ENCODE results near the gene MRAP. TPM values are rescaled to one million over a fixed set of nuclear protein-coding genes. Genes with fewer than 3 reads are reported as not detected.

Gene MRAP
- total and polyA plus RNA-seq, 2 donors = 0.09 TPM; not detected in 1

DNA sequence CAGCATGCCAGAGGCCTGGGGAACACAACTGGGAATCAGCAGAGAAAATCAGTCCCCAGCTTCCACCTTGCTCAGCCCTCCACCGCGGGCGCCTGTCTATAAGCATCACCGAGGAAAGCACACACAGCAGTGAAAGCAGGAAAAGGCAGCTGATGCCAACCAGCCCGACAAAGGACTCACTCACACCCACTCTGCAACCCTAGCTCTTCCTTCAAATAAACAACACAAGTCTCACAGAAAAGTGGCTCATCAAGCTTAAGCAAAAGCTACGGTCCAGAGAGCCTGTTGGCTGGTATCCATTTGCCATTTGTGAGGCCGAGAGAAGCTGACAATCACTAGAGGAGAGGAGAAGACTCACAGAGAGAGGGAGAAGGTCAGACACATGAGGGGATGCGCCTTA is 27.1 kb downstream of the MRAP start:
- H3K27me3 ChIP-seq (ENCODE audit: control insufficient read depth in 2 of 2, insufficient read depth in 1 of 2, low read length in 1 of 2) = no peaks in the 10 kb centered on the region
- no peaks in the 10 kb centered on the region for H3K4me1 ChIP-seq (ENCODE audit: control insufficient read depth in 2 of 2, insufficient read depth in 2 of 2, low read length in 2 of 2)
- 96% methylated on average over 8 of the region's 8 CpGs for WGBS
- no peak overlapping the region for H3K4me3 ChIP-seq (ENCODE audit: low read length in 2 of 2)
- no peaks in the 10 kb centered on the region for H3K9me3 ChIP-seq (ENCODE audit: control insufficient read depth in 2 of 2, insufficient read depth in 1 of 2, low read length in 1 of 2)
- no peak overlapping the region for H3K27ac ChIP-seq (ENCODE audit: low read depth in 1 of 2, low read length in 1 of 2)
- H3K36me3 ChIP-seq (ENCODE audit: control insufficient read depth in 2 of 2, insufficient read depth in 2 of 2, low read length in 1 of 2) = peaks cover 43 to 56% of the 10 kb centered on the region in 2 donors
- no peak for DNase-seq (ENCODE audit: low read depth in 6 of 9, low spot score in 9 of 9)

- Histone ChIP-seq H3K27ac (ENCODE audit: low read depth in 1 of 2, low read length in 1 of 2) (no peak overlapping the region), H3K4me3 (ENCODE audit: low read length in 2 of 2) (no peak overlapping the region), H3K9me3 (ENCODE audit: control insufficient read depth in 2 of 2, insufficient read depth in 1 of 2, low read length in 1 of 2) (no peaks in the 10 kb centered on the region), H3K27me3 (ENCODE audit: control insufficient read depth in 2 of 2, insufficient read depth in 1 of 2, low read length in 1 of 2) (no peaks in the 10 kb centered on the region), H3K36me3 (ENCODE audit: control insufficient read depth in 2 of 2, insufficient read depth in 2 of 2, low read length in 1 of 2) (peaks cover 36 to 48% of the 10 kb centered on the region in 2 donors), H3K4me1 (ENCODE audit: control insufficient read depth in 2 of 2, insufficient read depth in 2 of 2, low read length in 2 of 2) (no peaks in the 10 kb centered on the region)
- WGBS = 97% methylated on average over 3 of the region's 3 CpGs
- DNase-seq (ENCODE audit: low read depth in 6 of 9, low spot score in 9 of 9) = no peak
Measured at GRCh38 chr21:32328595-32328994, 29.9 kb downstream of the MRAP start.

- H3K9me3 ChIP-seq (ENCODE audit: control insufficient read depth in 2 of 2, insufficient read depth in 1 of 2, low read length in 1 of 2) = no peaks in the 10 kb centered on the region
- no peak for DNase-seq (ENCODE audit: low read depth in 6 of 9, low spot score in 9 of 9)
- H3K4me1 ChIP-seq (ENCODE audit: control insufficient read depth in 2 of 2, insufficient read depth in 2 of 2, low read length in 2 of 2) = no peaks in the 10 kb centered on the region
- WGBS = 97% methylated on average over 2 of the region's 2 CpGs
- H3K27me3 ChIP-seq (ENCODE audit: control insufficient read depth in 2 of 2, insufficient read depth in 1 of 2, low read length in 1 of 2) = no peaks in the 10 kb centered on the region
- H3K36me3 ChIP-seq (ENCODE audit: control insufficient read depth in 2 of 2, insufficient read depth in 2 of 2, low read length in 1 of 2) = peaks cover 34 to 46% of the 10 kb centered on the region in 2 donors
- no peak overlapping the region for H3K4me3 ChIP-seq (ENCODE audit: low read length in 2 of 2)
- H3K27ac ChIP-seq (ENCODE audit: low read depth in 1 of 2, low read length in 1 of 2) = no peak overlapping the region
Measured at GRCh38 chr21:32329331-32329730, 30.7 kb downstream of the MRAP start.

DNA sequence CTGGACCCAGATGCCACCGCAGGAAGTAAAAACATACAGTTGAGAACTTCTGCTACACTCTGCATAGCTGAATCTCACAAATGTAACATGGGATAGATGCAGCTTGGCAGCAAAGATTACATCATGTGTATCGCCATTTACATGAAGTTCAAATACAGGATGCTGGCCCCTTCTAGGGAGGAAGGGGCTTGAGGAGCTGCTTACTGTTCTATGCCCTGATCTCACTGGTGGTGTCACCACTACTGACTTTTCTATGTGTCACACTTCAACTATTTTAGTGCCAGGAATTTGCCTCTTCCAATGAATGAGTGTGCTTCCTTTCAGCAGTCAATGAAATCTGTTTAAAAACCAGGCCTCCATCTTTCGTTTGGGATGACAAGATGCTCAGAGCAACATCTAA is 31.1 kb downstream of the MRAP start:
- H3K27ac ChIP-seq (ENCODE audit: low read depth in 1 of 2, low read length in 1 of 2) = no peak overlapping the region
- H3K36me3 ChIP-seq (ENCODE audit: control insufficient read depth in 2 of 2, insufficient read depth in 2 of 2, low read length in 1 of 2) = peaks cover 34 to 42% of the 10 kb centered on the region in 2 donors
- no peak for DNase-seq (ENCODE audit: low read depth in 6 of 9, low spot score in 9 of 9)

GRCh38 chr21:32330784-32331311 is 32.2 kb downstream of the MRAP start:
- Histone ChIP-seq H3K9me3 (ENCODE audit: control insufficient read depth in 2 of 2, insufficient read depth in 1 of 2, low read length in 1 of 2) (no peaks in the 10 kb centered on the region), H3K4me1 (ENCODE audit: control insufficient read depth in 2 of 2, insufficient read depth in 2 of 2, low read length in 2 of 2) (no peaks in the 10 kb centered on the region), H3K27me3 (ENCODE audit: control insufficient read depth in 2 of 2, insufficient read depth in 1 of 2, low read length in 1 of 2) (no peaks in the 10 kb centered on the region), H3K4me3 (ENCODE audit: low read length in 2 of 2) (no peak overlapping the region), H3K27ac (ENCODE audit: low read depth in 1 of 2, low read length in 1 of 2) (no peak overlapping the region), H3K36me3 (ENCODE audit: control insufficient read depth in 2 of 2, insufficient read depth in 2 of 2, low read length in 1 of 2) (peaks cover 36 to 43% of the 10 kb centered on the region in 2 donors)
- DNase-seq (ENCODE audit: low read depth in 6 of 9, low spot score in 9 of 9) = no peak
- 98% methylated on average over 4 of the region's 4 CpGs for WGBS

More for the DNA sequence above, 31.1 kb downstream of the MRAP start:
- 96% methylated on average over 3 of the region's 3 CpGs for WGBS
- Histone ChIP-seq H3K27me3 (ENCODE audit: control insufficient read depth in 2 of 2, insufficient read depth in 1 of 2, low read length in 1 of 2) (no peaks in the 10 kb centered on the region), H3K4me3 (ENCODE audit: low read length in 2 of 2) (no peak overlapping the region), H3K9me3 (ENCODE audit: control insufficient read depth in 2 of 2, insufficient read depth in 1 of 2, low read length in 1 of 2) (no peaks in the 10 kb centered on the region), H3K4me1 (ENCODE audit: control insufficient read depth in 2 of 2, insufficient read depth in 2 of 2, low read length in 2 of 2) (no peaks in the 10 kb centered on the region)

DNA sequence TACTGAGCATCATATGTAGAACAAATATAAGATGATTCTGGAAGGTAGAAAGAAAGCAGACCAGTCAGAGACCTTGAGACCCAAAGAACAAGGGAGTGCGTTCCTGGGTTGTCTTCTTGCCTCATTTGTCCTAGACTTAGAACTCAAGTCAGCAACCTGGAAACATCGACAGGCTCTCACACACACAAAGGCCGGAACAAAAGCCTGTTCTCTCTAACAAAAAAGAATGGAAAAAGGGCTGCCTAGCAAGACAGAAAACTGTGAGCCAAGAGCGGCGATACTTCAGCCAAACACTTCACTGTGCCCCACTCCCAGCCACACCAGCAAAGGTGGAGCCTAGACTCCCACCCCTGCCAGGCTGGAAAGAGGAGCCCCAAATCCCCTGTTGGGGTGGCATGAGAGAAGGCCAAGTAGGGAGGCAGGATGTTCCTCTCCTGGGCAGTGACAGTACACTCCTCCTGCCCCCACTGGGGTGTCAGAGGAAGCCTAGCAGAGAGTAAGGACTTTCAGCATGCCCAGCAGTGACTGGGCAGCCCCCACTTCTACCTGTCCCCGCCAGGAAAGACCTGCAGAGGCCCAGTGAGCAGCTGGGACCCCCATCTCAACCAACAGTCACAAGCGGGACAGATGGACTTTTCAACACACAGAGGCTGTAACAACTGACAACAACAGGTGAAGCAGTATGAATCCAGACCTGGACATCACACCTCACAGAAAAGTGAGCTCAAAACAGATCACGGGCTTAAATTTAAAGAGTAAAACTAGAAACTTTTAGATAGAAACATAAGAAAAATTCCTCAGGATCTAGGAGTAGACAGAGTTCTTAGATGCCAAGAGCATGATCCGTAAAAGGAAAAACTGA is 33.0 kb downstream of the MRAP start:
- 98% methylated on average over 9 of the region's 9 CpGs for WGBS
- Histone ChIP-seq H3K4me3 (ENCODE audit: low read length in 2 of 2) (no peak overlapping the region), H3K27ac (ENCODE audit: low read depth in 1 of 2, low read length in 1 of 2) (no peak overlapping the region), H3K27me3 (ENCODE audit: control insufficient read depth in 2 of 2, insufficient read depth in 1 of 2, low read length in 1 of 2) (no peaks in the 10 kb centered on the region), H3K36me3 (ENCODE audit: control insufficient read depth in 2 of 2, insufficient read depth in 2 of 2, low read length in 1 of 2) (peaks cover 39 to 42% of the 10 kb centered on the region in 2 donors), H3K9me3 (ENCODE audit: control insufficient read depth in 2 of 2, insufficient read depth in 1 of 2, low read length in 1 of 2) (no peaks in the 10 kb centered on the region), H3K4me1 (ENCODE audit: control insufficient read depth in 2 of 2, insufficient read depth in 2 of 2, low read length in 2 of 2) (no peaks in the 10 kb centered on the region)
- DNase-seq (ENCODE audit: low read depth in 6 of 9, low spot score in 9 of 9) = no peak

GRCh38 chr21:32332463-32332951 is 33.9 kb downstream of the MRAP start:
- WGBS = 97% methylated on average over 1 of the region's 1 CpG
- H3K27me3 ChIP-seq (ENCODE audit: control insufficient read depth in 2 of 2, insufficient read depth in 1 of 2, low read length in 1 of 2) = no peaks in the 10 kb centered on the region
- no peaks in the 10 kb centered on the region for H3K4me1 ChIP-seq (ENCODE audit: control insufficient read depth in 2 of 2, insufficient read depth in 2 of 2, low read length in 2 of 2)
- DNase-seq (ENCODE audit: low read depth in 6 of 9, low spot score in 9 of 9) = no peak
- no peaks in the 10 kb centered on the region for H3K9me3 ChIP-seq (ENCODE audit: control insufficient read depth in 2 of 2, insufficient read depth in 1 of 2, low read length in 1 of 2)
- H3K36me3 ChIP-seq (ENCODE audit: control insufficient read depth in 2 of 2, insufficient read depth in 2 of 2, low read length in 1 of 2) = peaks cover 46 to 49% of the 10 kb centered on the region in 2 donors
- H3K27ac ChIP-seq (ENCODE audit: low read depth in 1 of 2, low read length in 1 of 2) = no peak overlapping the region
- no peak overlapping the region for H3K4me3 ChIP-seq (ENCODE audit: low read length in 2 of 2)

- Histone ChIP-seq H3K4me3 (ENCODE audit: low read length in 2 of 2) (no peak overlapping the region), H3K9me3 (ENCODE audit: control insufficient read depth in 2 of 2, insufficient read depth in 1 of 2, low read length in 1 of 2) (no peaks in the 10 kb centered on the region), H3K27me3 (ENCODE audit: control insufficient read depth in 2 of 2, insufficient read depth in 1 of 2, low read length in 1 of 2) (no peaks in the 10 kb centered on the region), H3K27ac (ENCODE audit: low read depth in 1 of 2, low read length in 1 of 2) (no peak overlapping the region), H3K36me3 (ENCODE audit: control insufficient read depth in 2 of 2, insufficient read depth in 2 of 2, low read length in 1 of 2) (peaks cover 55 to 62% of the 10 kb centered on the region in 2 donors), H3K4me1 (ENCODE audit: control insufficient read depth in 2 of 2, insufficient read depth in 2 of 2, low read length in 2 of 2) (no peaks in the 10 kb centered on the region)
- 97% methylated on average over 19 of the region's 19 CpGs for WGBS
- DNase-seq (ENCODE audit: low read depth in 6 of 9, low spot score in 9 of 9) = no peak
Measured at GRCh38 chr21:32333953-32334673, 35.5 kb downstream of the MRAP start.

Data from thymus (tissue), 11 donors.